ENCODE measurements around the gene LIG3. TPM values are rescaled to one million over a fixed set of nuclear protein-coding genes. Genes with fewer than 3 reads are reported as not detected.

LIG3 gene
- total RNA-seq, 1 experiment from 2014 or later = 56.4 TPM

DNA sequence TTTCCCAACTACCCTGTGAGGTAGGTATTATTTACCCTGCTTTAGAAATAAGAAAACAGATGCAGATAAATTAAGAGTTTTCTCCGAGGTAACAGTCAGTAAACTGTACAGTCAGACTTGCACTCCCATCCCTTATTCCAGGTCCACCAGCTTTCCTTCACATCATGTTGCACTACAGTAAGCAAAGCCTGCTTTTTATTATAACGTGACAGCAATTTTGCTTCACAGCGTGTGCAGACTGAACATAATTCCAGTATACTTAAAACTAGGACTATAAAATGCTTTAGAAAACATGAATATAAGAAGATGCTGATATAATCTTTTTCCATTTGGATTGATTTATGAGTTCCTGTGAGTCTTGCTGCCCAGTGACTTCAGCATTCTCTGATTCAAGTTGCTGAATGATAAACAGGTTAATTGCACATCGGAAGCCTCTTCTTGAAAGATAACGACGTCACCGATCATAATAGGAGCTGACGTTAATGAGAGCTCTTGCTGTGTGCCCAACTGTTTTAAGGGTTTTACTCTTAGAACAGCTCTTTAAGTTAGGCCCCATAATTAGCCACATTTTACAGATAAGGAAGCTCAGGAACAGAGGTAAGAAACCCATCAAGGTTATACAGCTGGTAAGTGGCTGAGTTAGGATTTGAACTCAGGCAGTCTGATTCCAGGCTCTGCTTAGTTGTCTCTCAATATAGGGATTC, 1.4 kb downstream of the LIG3 start:
- DNase-seq (ENCODE audit: low read depth, low spot score) (no peak), ATAC-seq (no peak)
- Histone ChIP-seq H3K4me3 (ENCODE audit: low read depth in 2 of 2, low read length in 2 of 2) (peak overlapping the region; percentile 66 to 79), H3K36me3 (ENCODE audit: control insufficient read depth, insufficient read depth, low read length) (no peaks in the 10 kb centered on the region; the same call in 1 of the 2 replicates), H3K27ac (ENCODE audit: low read length) (peak overlapping the region; percentile 97), H3K4me1 (ENCODE audit: control insufficient read depth, insufficient read depth, low read length) (peaks cover 15% of the 10 kb centered on the region), H3K27me3 (ENCODE audit: control insufficient read depth, insufficient read depth, low read length) (no peaks in the 10 kb centered on the region), H3K9me3 (ENCODE audit: control insufficient read depth, insufficient read depth, low read depth, low read length) (no peaks in the 10 kb centered on the region)
- BruUV-seq (replicated peaks) = TSS peak; percentile 80
- in situ Hi-C loops (cut with HindIII; ENCODE audit: low pct_unique_long_range_greater_than_20kb, low sequenced_read_pairs) (no loop called here), intact Hi-C loops (cut with micrococcal nuclease; ENCODE audit: unreplicated experiment) (no loop called here)
- TF ChIP-seq TCF7L2 (IDR thresholded peaks at IDR 0.05; ENCODE audit: low read depth, low read length) = no peak
- no peak for TF ChIP-seq SIN3A (IDR thresholded peaks at IDR 0.05; ENCODE audit: borderline replicate concordance, insufficient read depth, low read depth, low read length)
- no peak for TF ChIP-seq POLR2AphosphoS5 (IDR thresholded peaks at IDR 0.05; ENCODE audit: low read depth, low read length)
- no peak for TF ChIP-seq CTCF (IDR thresholded peaks at IDR 0.05)
- TF ChIP-seq, protein P1, sequence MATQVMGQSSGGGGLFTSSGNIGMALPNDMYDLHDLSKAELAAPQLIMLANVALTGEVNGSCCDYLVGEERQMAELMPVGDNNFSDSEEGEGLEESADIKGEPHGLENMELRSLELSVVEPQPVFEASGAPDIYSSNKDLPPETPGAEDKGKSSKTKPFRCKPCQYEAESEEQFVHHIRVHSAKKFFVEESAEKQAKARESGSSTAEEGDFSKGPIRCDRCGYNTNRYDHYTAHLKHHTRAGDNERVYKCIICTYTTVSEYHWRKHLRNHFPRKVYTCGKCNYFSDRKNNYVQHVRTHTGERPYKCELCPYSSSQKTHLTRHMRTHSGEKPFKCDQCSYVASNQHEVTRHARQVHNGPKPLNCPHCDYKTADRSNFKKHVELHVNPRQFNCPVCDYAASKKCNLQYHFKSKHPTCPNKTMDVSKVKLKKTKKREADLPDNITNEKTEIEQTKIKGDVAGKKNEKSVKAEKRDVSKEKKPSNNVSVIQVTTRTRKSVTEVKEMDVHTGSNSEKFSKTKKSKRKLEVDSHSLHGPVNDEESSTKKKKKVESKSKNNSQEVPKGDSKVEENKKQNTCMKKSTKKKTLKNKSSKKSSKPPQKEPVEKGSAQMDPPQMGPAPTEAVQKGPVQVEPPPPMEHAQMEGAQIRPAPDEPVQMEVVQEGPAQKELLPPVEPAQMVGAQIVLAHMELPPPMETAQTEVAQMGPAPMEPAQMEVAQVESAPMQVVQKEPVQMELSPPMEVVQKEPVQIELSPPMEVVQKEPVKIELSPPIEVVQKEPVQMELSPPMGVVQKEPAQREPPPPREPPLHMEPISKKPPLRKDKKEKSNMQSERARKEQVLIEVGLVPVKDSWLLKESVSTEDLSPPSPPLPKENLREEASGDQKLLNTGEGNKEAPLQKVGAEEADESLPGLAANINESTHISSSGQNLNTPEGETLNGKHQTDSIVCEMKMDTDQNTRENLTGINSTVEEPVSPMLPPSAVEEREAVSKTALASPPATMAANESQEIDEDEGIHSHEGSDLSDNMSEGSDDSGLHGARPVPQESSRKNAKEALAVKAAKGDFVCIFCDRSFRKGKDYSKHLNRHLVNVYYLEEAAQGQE (IDR thresholded peaks at IDR 0.05; ENCODE audit: insufficient read depth in 1 of 2, low read depth in 2 of 2, low read length in 1 of 2) = no peak
- ChIA-PET POLR2A (no interaction called here), CTCF (interaction anchor here (0.6 kb wide), 1 partner anchor 125 kb away, joined by 4 read pairs; no protein-coding TSS in a partner anchor)

GRCh38 chr17:34987232-34987631, 6.9 kb downstream of the LIG3 start:
- Histone ChIP-seq H3K27me3 (ENCODE audit: control insufficient read depth, insufficient read depth, low read length) (no peaks in the 10 kb centered on the region), H3K4me1 (ENCODE audit: control insufficient read depth, insufficient read depth, low read length) (no peaks in the 10 kb centered on the region), H3K36me3 (ENCODE audit: control insufficient read depth, insufficient read depth, low read length) (peaks cover 8% of the 10 kb centered on the region), H3K4me3 (ENCODE audit: low read depth in 2 of 2, low read length in 2 of 2) (no peak overlapping the region), H3K9me3 (ENCODE audit: control insufficient read depth, insufficient read depth, low read depth, low read length) (no peaks in the 10 kb centered on the region), H3K27ac (ENCODE audit: low read length) (no peak overlapping the region)
- intact Hi-C loops (cut with micrococcal nuclease; ENCODE audit: unreplicated experiment) (no loop called here), in situ Hi-C loops (cut with HindIII; ENCODE audit: low pct_unique_long_range_greater_than_20kb, low sequenced_read_pairs) (no loop called here)
- no peak for DNase-seq (ENCODE audit: low read depth, low spot score)
- BruUV-seq (replicated peaks) = no TSS peak
- ChIA-PET POLR2A (no interaction called here), CTCF (no interaction called here)
- no peak for ATAC-seq
- TF ChIP-seq, protein P1 (IDR thresholded peaks at IDR 0.05; ENCODE audit: insufficient read depth in 1 of 2, low read depth in 2 of 2, low read length in 1 of 2) = no peak
- no peak for TF ChIP-seq CTCF (IDR thresholded peaks at IDR 0.05)
- TF ChIP-seq TCF7L2 (IDR thresholded peaks at IDR 0.05; ENCODE audit: low read depth, low read length) = no peak

All from Panc1 (cell line).